ENCODE results near the gene MCF2L. TPM values are rescaled to one million over a fixed set of nuclear protein-coding genes. Genes with fewer than 3 reads are reported as not detected.

The MCF2L gene
- total and polyA plus RNA-seq, 9 of the 15 experiments (the other 6 are each of a cell fraction or from before 2014, with no cell fraction given), result 0.05 to 0.25 (median 0.18) TPM; not detected in 5

- TF ChIP-seq CEBPZ (IDR thresholded peaks at IDR 0.05; ENCODE audit: borderline replicate concordance, low read depth, low read length), result no peak
Observed at GRCh38 chr13:113040031-113040430, 71.0 kb downstream of the MCF2L start (continued).

GRCh38 chr13:113040597-113041292, 71.7 kb downstream of the MCF2L start:
- peaks cover 25 to 60% of the 10 kb centered on the region in 2 experiments for H3K27me3 ChIP-seq (ENCODE audit: control insufficient read depth in 2 of 2, insufficient read depth in 2 of 2, low read length in 2 of 2)
- in situ Hi-C loops (cut with MboI), result no loop called here
- no peaks in the 10 kb centered on the region for H3K9me3 ChIP-seq (replicated peaks; ENCODE audit: control insufficient read depth, insufficient read depth, low read depth, low read length)
- CTCF ChIA-PET (ENCODE audit: low intra/inter-chr PET ratio), result no interaction called here
- POLR2A ChIA-PET, result no interaction called here
- BruUV-seq (replicated peaks), result no TSS peak
- no peaks in the 10 kb centered on the region for H3K36me3 ChIP-seq (ENCODE audit: control insufficient read depth, insufficient read depth, low read length)
- no peaks in the 10 kb centered on the region for H3K79me2 ChIP-seq (ENCODE audit: control insufficient read depth, insufficient read depth, low read length)
- FAIRE-seq (no peak), DNase-seq (ENCODE audit: extremely low read depth in 1 of 4, low spot score in 3 of 4) (no peak), ATAC-seq (no peak)
- no peak overlapping the region; a peak in 1 of 4 replicates for H3K9ac ChIP-seq (ENCODE audit: insufficient read depth in 1 of 2, low read depth in 2 of 2, low read length in 2 of 2)
- H4K20me1 ChIP-seq (replicated peaks; ENCODE audit: control insufficient read depth, insufficient read depth, low read length), result no peaks in the 10 kb centered on the region; the same call in 1 of the 2 replicates
- H3K4me1 ChIP-seq (replicated peaks in 1 of 2; ENCODE audit: control insufficient read depth in 2 of 2, insufficient read depth in 2 of 2, low read length in 2 of 2), result no peaks in the 10 kb centered on the region; a peak in 1 of 5 replicates
- no peak overlapping the region for H3K27ac ChIP-seq (ENCODE audit: extremely low read depth, low read depth, low read length)
- H3K4me3 ChIP-seq, result no peak overlapping the region
- H2AFZ ChIP-seq (ENCODE audit: low read depth, low read length), result no peak overlapping the region
- TF ChIP-seq BDP1 (IDR thresholded peaks at IDR 0.05; ENCODE audit: insufficient read depth, insufficient read length), result no peak
- no peak for TF ChIP-seq ERF (CRISPR knock-in tag; IDR thresholded peaks at IDR 0.05)
- TF ChIP-seq CREBBP (IDR thresholded peaks at IDR 0.05; ENCODE audit: low read depth, low read length), result no peak
- no peak for TF ChIP-seq ZNF24 (IDR thresholded peaks at IDR 0.05)
- H3K4me2 ChIP-seq (ENCODE audit: insufficient read depth, low read length), result no peak overlapping the region
- H3K9me1 ChIP-seq (ENCODE audit: control insufficient read depth, insufficient read depth, low read length), result no peaks in the 10 kb centered on the region
- intact Hi-C loops (cut with micrococcal nuclease), result no loop called here
- 2% methylated on average over 10 of the region's 13 CpGs for WGBS (ENCODE audit: insufficient coverage, low coverage, missing lambda C conversion rate)

Data from K562 (cell line).